Endothelial cell of umbilical vein (primary cell): ENCODE results near the gene ABCA7. TPM values are rescaled to one million over a fixed set of nuclear protein-coding genes. Genes with fewer than 3 reads are reported as not detected.

Experiments
- BruUV-seq: library from RNA; stranded (reverse); fragments of 400-500 nt; replicated peaks from 2 replicates; lab custom pipeline; 2021; lab: Mats Ljungman, UMichigan
- CTCF ChIA-PET: fragments of 300-600, 350-600 bp; sonication (Branson Sonifier 250); formaldehyde crosslinking; loops from one replicate; lab custom pipeline; 2021; ENCODE audit warnings: antibody characterized with exemption, inconsistent platforms; lab: Charles Lee
- POLR2A ChIA-PET: fragments of 300-600, 350-600 bp; sonication (Branson Sonifier 250); formaldehyde crosslinking; loops from one replicate; lab custom pipeline; 2021; ENCODE audit warnings: antibody characterized with exemption, inconsistent platforms; lab: Charles Lee
- DNase-seq: peaks from one replicate; pipeline ENCODE4 v3.0.0-alpha.2; 2011; ENCODE audit warnings: low read depth, low spot score
- FAIRE-seq: peaks from 2 replicates; lab custom pipeline; 2011; peaks lifted over from hg19 to GRCh38; lab: Jason Lieb, UNC
- H2AFZ ChIP-seq: 2 replicates; pipeline ENCODE4 v1.6.0; 2012; ENCODE audit warnings: low read depth, low read length, control low read depth, inconsistent platforms
- H3K27ac ChIP-seq: 2 replicates; pipeline ENCODE4 v1.5.1; 2011; ENCODE audit warnings: low read depth, mild to moderate bottlenecking, control low read depth, low read length, moderate library complexity; ENCODE audit not compliant: insufficient read depth
- H3K27me3 ChIP-seq, 2 experiments: 2 replicates each; pipeline versions ENCODE4 v1.6.0 to v1.6.1; 2011; ENCODE audit warnings: low read length in 2 of 2, mixed read lengths in 1 of 2; ENCODE audit not compliant: control insufficient read depth in 2 of 2, insufficient read depth in 2 of 2
- H3K36me3 ChIP-seq, 2 experiments: 2 replicates in 1 of 2; 3 replicates in 1 of 2; pipeline ENCODE4 v1.5.1; 2011; ENCODE audit warnings: low read length in 2 of 2, mild to moderate bottlenecking in 1 of 2, moderate library complexity in 1 of 2; ENCODE audit not compliant: control insufficient read depth in 2 of 2, insufficient read depth in 2 of 2; ENCODE audit errors: extremely low read depth in 1 of 2
- H3K4me1 ChIP-seq: 3 replicates; pipeline ENCODE4 v1.5.1; 2011; ENCODE audit warnings: mild to moderate bottlenecking, low read length; ENCODE audit not compliant: control insufficient read depth, insufficient read depth; ENCODE audit errors: extremely low read depth
- H3K4me2 ChIP-seq: 2 replicates; pipeline ENCODE4 v1.6.1; 2011; ENCODE audit warnings: low read length, control low read depth, mixed read lengths; ENCODE audit not compliant: insufficient read depth
- H3K4me3 ChIP-seq, 3 experiments: fragments of 200-600 bp in 1 of 3; sonication (generic), shearing (Covaris generic) in 1 of 3; replicated peaks in 1 of 3; 2 replicates each; pipeline ENCODE4 v1.5.1; 2011 to 2016; ENCODE audit warnings: control low read depth in 3 of 3, low read length in 3 of 3, mild to moderate bottlenecking in 2 of 3, inconsistent platforms in 1 of 3, low read depth in 1 of 3, moderate library complexity in 1 of 3; ENCODE audit not compliant: insufficient read depth in 1 of 3
- H3K79me2 ChIP-seq: 2 replicates; pipeline ENCODE4 v1.6.0; 2012; ENCODE audit warnings: low read length, inconsistent platforms; ENCODE audit not compliant: control insufficient read depth, insufficient read depth
- H3K9ac ChIP-seq: replicated peaks from 2 replicates; pipeline ENCODE3; 2011; ENCODE audit warnings: low read length, control low read depth; ENCODE audit not compliant: insufficient read depth; ENCODE audit errors: extremely low read depth
- H3K9me1 ChIP-seq: replicated peaks from 3 replicates; pipeline ENCODE4 v1.6.0; 2011; ENCODE audit warnings: mild to moderate bottlenecking, low read length; ENCODE audit not compliant: control insufficient read depth, insufficient read depth; ENCODE audit errors: extremely low read depth
- H3K9me3 ChIP-seq: replicated peaks from 2 replicates; pipeline ENCODE4 v1.5.1; 2012; ENCODE audit warnings: low read length, inconsistent platforms; ENCODE audit not compliant: control insufficient read depth, insufficient read depth
- H4K20me1 ChIP-seq: replicated peaks from 2 replicates; pipeline ENCODE3; 2011; ENCODE audit warnings: mild to moderate bottlenecking, low read length; ENCODE audit not compliant: control insufficient read depth, insufficient read depth; ENCODE audit errors: extremely low read depth
- FOS ChIP-seq: IDR thresholded peaks from 2 replicates; pipeline ENCODE4 v1.6.1; 2011; ENCODE audit warnings: mild to moderate bottlenecking, low read length, moderate library complexity, borderline replicate concordance; ENCODE audit not compliant: insufficient read depth
- GATA2 ChIP-seq: IDR thresholded peaks from 2 replicates; pipeline ENCODE4 v1.7.0; 2011; ENCODE audit warnings: low read depth, mild to moderate bottlenecking, moderate library complexity, mixed read lengths, low read length; ENCODE audit not compliant: insufficient read length, insufficient read depth
- JUN ChIP-seq: IDR thresholded peaks from 2 replicates; pipeline ENCODE4 v1.6.1; 2011; ENCODE audit warnings: borderline replicate concordance, low read depth; ENCODE audit not compliant: insufficient read length, insufficient read depth
- MYC ChIP-seq: IDR thresholded peaks from one replicate; pipeline ENCODE4 v1.6.1; 2011; ENCODE audit warnings: mild to moderate bottlenecking, low read depth, low read length
- POLR2A ChIP-seq: IDR thresholded peaks from 2 replicates; pipeline ENCODE4 v1.6.1; 2012; ENCODE audit warnings: low read depth, mild to moderate bottlenecking, control low read depth, low read length
- POLR2AphosphoS5 ChIP-seq: IDR thresholded peaks from 2 replicates; pipeline ENCODE4 v1.6.1; 2012; ENCODE audit warnings: low read depth, mild to moderate bottlenecking, control low read depth, low read length, moderate library complexity; ENCODE audit not compliant: insufficient read depth
- dilution Hi-C: fragments of 300-500 bp; cut with MboI; formaldehyde crosslinking; loops from one replicate; pipeline ENCODE4 v1.15.0; 2019; ENCODE audit warnings: low sequenced_read_pairs; ENCODE audit not compliant: extremely low pct_ligation_motif_present
- intact Hi-C: fragments of 100-400 bp; cut with micrococcal nuclease; formaldehyde crosslinking; loops from one replicate; pipeline ENCODE4 v1.10.0; 2022
- polyA plus RNA-seq, 4 experiments: library from polyadenylated mRNA; depleted of rRNA in 3 of 4; stranded (reverse) in 3 of 4; unstranded in 1 of 4; fragments of >200 nt; gene quantifications; 2 replicates each; pipeline versions ENCODE4 v1.2.1 to v1.2.3, GENCODE V29; 2011 to 2012; ENCODE audit warnings: missing spikeins in 1 of 4
- total RNA-seq: library from RNA; stranded (reverse); gene quantifications from 2 replicates; pipeline ENCODE4 v1.2.3, GENCODE V29; 2021
- TF ChIP-seq, protein P1 (sequence below), 2 donors: IDR thresholded peaks; 1 replicate in 1 of 2; 2 replicates in 1 of 2; pipeline ENCODE4 v1.5.1; 2011; ENCODE audit warnings: low read length in 2 of 2, mild to moderate bottlenecking in 2 of 2, moderate library complexity in 2 of 2, control low read depth in 1 of 2, inconsistent platforms in 1 of 2, low read depth in 1 of 2; ENCODE audit not compliant: insufficient read depth in 1 of 2; ENCODE audit errors: extremely low read depth in 1 of 2
- TF ChIP-seq, protein P2 (sequence below): IDR thresholded peaks from 2 replicates; pipeline ENCODE4 v1.6.1; 2011; ENCODE audit not compliant: insufficient read depth, insufficient read length

Gene ABCA7
- total and polyA plus RNA-seq, 2 donors (not counting 3 experiments of a cell fraction or from before 2014, with no cell fraction given): 5.7 to 9.8 TPM

DNA sequence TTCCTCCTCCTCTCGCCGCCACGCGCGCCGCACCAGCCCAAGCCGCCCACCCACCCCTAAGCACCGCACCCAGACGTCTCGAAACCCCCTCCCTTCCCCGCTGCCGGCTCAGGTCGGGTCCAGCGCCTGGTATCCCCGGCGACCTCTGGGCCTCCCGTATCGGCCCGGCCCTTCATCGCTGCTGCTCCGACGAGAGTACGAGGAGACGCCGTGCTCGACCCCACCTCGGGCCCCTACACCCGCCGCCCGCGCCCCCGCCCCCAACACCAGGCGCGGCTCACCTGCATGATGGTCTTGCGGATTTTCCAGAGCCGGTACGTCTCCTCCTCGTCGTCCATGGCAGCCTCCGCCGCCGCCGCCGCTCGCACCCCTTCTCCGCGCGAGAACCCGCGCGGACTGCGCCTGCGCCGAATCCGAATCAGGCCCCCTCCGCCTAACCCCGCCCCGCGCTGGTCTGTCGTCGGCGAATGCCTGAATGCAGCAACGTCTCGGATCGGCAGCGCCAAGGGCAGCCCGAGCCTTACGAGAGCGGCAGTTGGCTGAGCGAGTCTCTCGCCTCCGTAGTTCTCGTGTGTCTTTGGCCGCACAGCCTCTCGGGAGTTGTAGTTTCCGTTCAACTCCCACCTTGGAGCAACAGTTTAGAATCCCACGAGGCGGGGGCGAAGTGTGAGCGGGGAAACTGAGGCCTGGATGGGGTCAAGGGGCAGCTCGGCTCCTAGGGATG, 55.2 kb downstream of the ABCA7 start, which contains the start of gene POLR2E:
TSS of gene POLR2E (minus strand) at position 398 of the 724 bp plus-strand sequence. CDS start at position 338, 60 bp downstream.
- Histone ChIP-seq H3K27me3 (no peaks in the 10 kb centered on the region), H3K27ac (peak within 1 kb of the TSS; percentile 25), H3K9me1 (no peaks in the 10 kb centered on the region), H3K4me2 (peak within 1 kb of the TSS; percentile 85), H3K4me3 (peak within 1 kb of the TSS; percentile 82 to 93 (median 87)), H3K4me1 (peaks cover 10% of the 10 kb centered on the region), H3K79me2 (peaks cover 22% of the 10 kb centered on the region), H2AFZ (no peak within 1 kb of the TSS), H4K20me1 (no peaks in the 10 kb centered on the region), H3K9me3 (peaks cover 2% of the 10 kb centered on the region), H3K9ac (peak within 1 kb of the TSS; percentile 85), H3K36me3 (peaks cover 0 to 12% of the 10 kb centered on the region in 2 experiments)
- intact Hi-C loops: loop anchor here (2.0 kb wide), 2 partner anchors 28 to 54 kb away; partner anchors contain the start of genes ABCA7 and ARHGAP45
- BruUV-seq: no TSS peak
- ChIA-PET CTCF (interaction anchor here (1.9 kb wide), 1 partner anchor 30 kb away, joined by 6 read pairs; no protein-coding TSS in a partner anchor), POLR2A (no interaction called here)
- dilution Hi-C loops: no loop called here
- FAIRE-seq: peak; percentile 99
- DNase-seq: peak; percentile 97
- TF ChIP-seq MYC (peak; percentile 100), JUN (no peak), POLR2A (peak; percentile 81), GATA2 (no peak), POLR2AphosphoS5 (peak; percentile 90), FOS (no peak)
- TF ChIP-seq, protein P1, sequence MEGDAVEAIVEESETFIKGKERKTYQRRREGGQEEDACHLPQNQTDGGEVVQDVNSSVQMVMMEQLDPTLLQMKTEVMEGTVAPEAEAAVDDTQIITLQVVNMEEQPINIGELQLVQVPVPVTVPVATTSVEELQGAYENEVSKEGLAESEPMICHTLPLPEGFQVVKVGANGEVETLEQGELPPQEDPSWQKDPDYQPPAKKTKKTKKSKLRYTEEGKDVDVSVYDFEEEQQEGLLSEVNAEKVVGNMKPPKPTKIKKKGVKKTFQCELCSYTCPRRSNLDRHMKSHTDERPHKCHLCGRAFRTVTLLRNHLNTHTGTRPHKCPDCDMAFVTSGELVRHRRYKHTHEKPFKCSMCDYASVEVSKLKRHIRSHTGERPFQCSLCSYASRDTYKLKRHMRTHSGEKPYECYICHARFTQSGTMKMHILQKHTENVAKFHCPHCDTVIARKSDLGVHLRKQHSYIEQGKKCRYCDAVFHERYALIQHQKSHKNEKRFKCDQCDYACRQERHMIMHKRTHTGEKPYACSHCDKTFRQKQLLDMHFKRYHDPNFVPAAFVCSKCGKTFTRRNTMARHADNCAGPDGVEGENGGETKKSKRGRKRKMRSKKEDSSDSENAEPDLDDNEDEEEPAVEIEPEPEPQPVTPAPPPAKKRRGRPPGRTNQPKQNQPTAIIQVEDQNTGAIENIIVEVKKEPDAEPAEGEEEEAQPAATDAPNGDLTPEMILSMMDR (IDR thresholded peaks at IDR 0.05; ENCODE audit: extremely low read depth in 1 of 2, insufficient read depth in 1 of 2, low read depth in 1 of 2, low read length in 2 of 2): no peak
- TF ChIP-seq, protein P2, sequence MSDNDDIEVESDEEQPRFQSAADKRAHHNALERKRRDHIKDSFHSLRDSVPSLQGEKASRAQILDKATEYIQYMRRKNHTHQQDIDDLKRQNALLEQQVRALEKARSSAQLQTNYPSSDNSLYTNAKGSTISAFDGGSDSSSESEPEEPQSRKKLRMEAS: peak; percentile 98
